ENCODE data around the gene LSS. TPM values are rescaled to one million over a fixed set of nuclear protein-coding genes. Genes with fewer than 3 reads are reported as not detected.

The LSS gene
- total and polyA plus RNA-seq, 2 donors from 2014 or later: 15.8 to 24.6 TPM

DNA sequence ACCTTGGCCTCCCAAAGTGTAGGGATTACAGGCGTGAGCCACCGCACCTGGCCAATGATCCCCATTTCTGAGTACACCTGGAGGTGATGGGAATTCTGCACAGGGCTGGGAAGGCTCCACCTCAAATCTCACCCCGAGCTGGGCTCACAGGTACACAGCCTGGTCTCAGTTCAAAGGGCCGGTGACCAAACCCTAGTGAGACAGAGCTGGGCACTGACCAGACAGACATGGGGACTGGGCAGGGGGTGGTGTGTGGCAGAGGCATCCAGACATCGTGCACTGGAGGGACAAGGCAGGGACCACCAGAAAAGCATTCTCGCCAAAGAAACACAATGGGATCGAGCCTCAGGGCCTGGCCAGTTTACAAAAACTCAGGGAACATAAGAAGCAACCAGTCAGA is 17.2 kb downstream of the LSS start:
- Histone ChIP-seq H3K27ac (ENCODE audit: low read depth in 2 of 2, low read length in 2 of 2) (no peak overlapping the region), H3K4me3 (ENCODE audit: low read length in 3 of 3) (no peak overlapping the region), H3K4me1 (ENCODE audit: control insufficient read depth in 2 of 3, insufficient read depth in 2 of 3, low read depth in 1 of 3, low read length in 3 of 3) (no peaks in the 10 kb centered on the region), H3K27me3 (ENCODE audit: control insufficient read depth, insufficient read depth, low read length) (no peaks in the 10 kb centered on the region), H3K9me3 (ENCODE audit: control insufficient read depth in 2 of 3, insufficient read depth in 1 of 3, low read length in 3 of 3) (no peaks in the 10 kb centered on the region), H3K9ac (ENCODE audit: low read length in 3 of 3) (no peak overlapping the region), H3K36me3 (ENCODE audit: control insufficient read depth in 2 of 3, insufficient read depth in 3 of 3, low read length in 3 of 3) (peaks cover 0 to 6% (median 5%) of the 10 kb centered on the region in 3 donors)
- intact Hi-C loops (cut with DNase I): no loop called here
- FAIRE-seq (no peak), DNase-seq (peak in 2 of 5 donors; percentile 1 to 49)
- TF ChIP-seq, protein P1, sequence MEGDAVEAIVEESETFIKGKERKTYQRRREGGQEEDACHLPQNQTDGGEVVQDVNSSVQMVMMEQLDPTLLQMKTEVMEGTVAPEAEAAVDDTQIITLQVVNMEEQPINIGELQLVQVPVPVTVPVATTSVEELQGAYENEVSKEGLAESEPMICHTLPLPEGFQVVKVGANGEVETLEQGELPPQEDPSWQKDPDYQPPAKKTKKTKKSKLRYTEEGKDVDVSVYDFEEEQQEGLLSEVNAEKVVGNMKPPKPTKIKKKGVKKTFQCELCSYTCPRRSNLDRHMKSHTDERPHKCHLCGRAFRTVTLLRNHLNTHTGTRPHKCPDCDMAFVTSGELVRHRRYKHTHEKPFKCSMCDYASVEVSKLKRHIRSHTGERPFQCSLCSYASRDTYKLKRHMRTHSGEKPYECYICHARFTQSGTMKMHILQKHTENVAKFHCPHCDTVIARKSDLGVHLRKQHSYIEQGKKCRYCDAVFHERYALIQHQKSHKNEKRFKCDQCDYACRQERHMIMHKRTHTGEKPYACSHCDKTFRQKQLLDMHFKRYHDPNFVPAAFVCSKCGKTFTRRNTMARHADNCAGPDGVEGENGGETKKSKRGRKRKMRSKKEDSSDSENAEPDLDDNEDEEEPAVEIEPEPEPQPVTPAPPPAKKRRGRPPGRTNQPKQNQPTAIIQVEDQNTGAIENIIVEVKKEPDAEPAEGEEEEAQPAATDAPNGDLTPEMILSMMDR (IDR thresholded peaks at IDR 0.05; ENCODE audit: borderline replicate concordance, extremely low read depth, insufficient read depth): no peak

DNA sequence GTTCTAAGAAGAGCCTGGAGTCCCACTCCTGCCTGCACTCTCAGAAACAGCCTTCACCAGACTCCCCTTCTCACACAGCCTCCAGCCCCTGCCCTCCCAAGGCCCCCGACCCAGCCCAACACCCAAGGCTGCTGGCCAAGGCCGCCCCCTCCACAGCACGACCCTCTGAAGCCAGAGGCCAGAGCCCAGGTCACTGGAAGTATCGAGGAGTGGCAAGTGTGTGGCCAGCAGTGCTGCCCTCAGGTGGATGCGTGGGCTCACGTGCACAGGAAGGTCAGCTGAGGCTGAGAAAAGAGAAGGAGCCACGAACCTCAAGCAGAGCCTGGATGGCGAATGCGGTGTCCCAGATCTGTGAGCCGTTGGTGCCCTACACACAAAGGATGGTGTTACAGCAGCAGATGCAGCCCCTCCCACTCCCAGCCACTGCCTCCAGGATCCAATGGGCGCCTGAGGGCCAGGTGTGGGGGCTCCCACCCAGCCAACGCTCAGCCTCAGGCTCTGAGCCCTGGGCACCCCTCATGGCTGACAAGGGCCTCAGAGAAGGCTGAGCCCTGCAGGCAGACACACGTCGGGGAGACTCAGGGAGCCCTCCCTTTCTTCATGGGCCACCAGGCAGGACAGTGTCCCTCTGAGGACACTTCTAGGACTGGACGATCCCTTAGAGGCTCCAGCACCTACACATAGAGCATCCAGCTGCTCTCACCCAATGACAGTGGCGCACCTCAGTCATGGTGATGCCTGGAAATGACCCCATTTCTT is 18.0 kb downstream of the LSS start:
- peaks cover 0 to 6% (median 5%) of the 10 kb centered on the region in 3 donors for H3K36me3 ChIP-seq (ENCODE audit: control insufficient read depth in 2 of 3, insufficient read depth in 3 of 3, low read length in 3 of 3)
- no peak overlapping the region for H3K27ac ChIP-seq (ENCODE audit: low read depth in 2 of 2, low read length in 2 of 2)
- FAIRE-seq (no peak), DNase-seq (peak in 2 of 5 donors; percentile 8 to 54)
- intact Hi-C loops (cut with DNase I): no loop called here
- H3K27me3 ChIP-seq (ENCODE audit: control insufficient read depth, insufficient read depth, low read length): no peaks in the 10 kb centered on the region
- H3K9ac ChIP-seq (ENCODE audit: low read length in 3 of 3): no peak overlapping the region
- H3K4me3 ChIP-seq (ENCODE audit: low read length in 3 of 3): no peak overlapping the region
- TF ChIP-seq, protein P1 (IDR thresholded peaks at IDR 0.05; ENCODE audit: borderline replicate concordance, extremely low read depth, insufficient read depth): no peak
- no peaks in the 10 kb centered on the region for H3K4me1 ChIP-seq (ENCODE audit: control insufficient read depth in 2 of 3, insufficient read depth in 2 of 3, low read depth in 1 of 3, low read length in 3 of 3)
- no peaks in the 10 kb centered on the region for H3K9me3 ChIP-seq (ENCODE audit: control insufficient read depth in 2 of 3, insufficient read depth in 1 of 3, low read length in 3 of 3)

DNA sequence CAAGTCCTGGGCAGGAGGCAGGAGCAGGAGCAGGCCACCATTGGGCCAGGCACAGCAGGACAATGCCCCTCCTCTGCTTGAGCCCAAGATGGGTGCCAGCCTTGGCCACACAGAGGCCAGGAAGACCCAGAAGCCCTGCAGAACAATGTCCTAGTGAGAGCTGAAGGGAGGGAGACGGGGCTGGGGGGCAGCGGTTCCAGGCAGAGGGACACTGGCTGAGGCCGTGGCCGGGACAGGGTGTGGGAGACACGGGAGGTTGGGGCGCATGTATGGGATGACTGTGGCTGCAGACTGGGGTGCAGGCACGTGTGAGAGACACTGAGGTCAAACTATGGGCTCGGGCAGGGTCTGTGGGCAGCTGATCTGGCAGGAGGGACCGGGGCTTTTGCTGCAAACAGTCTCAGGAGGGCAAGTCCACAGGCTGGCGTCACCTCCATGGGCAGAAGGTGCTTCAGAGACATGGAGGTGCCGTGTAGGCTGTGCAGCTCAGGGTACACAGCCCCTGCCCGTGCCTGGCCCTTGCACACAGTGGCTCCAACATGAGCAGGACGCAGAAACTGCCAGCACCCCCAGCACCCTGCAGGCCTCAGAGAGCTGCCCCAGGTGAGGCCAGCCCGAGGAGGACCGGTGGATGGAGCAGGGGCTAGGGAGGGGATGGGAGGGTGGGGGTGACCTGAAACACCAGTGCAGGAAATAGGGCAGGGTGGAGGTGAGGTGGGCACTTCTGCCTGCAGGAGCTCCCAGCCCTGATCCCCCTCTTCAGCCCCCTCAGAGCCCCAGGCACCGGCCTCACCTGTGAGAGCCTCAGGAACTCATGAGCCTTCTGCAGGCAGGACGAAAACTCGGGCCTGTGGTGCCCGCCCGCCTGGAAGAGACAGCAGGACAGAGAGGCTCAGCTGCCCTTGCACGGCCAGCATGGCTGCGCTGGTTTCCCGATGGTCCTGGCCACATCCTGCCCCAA is 19.5 kb downstream of the LSS start:
- DNase-seq (peak in 2 of 5 donors; percentile 11 to 71), FAIRE-seq (no peak)
- Histone ChIP-seq H3K36me3 (ENCODE audit: control insufficient read depth in 2 of 3, insufficient read depth in 3 of 3, low read length in 3 of 3) (peaks cover 0 to 7% (median 6%) of the 10 kb centered on the region in 3 donors), H3K4me3 (ENCODE audit: low read length in 3 of 3) (no peak overlapping the region), H3K27ac (ENCODE audit: low read depth in 2 of 2, low read length in 2 of 2) (no peak overlapping the region), H3K9ac (ENCODE audit: low read length in 3 of 3) (no peak overlapping the region), H3K27me3 (ENCODE audit: control insufficient read depth, insufficient read depth, low read length) (no peaks in the 10 kb centered on the region), H3K4me1 (ENCODE audit: control insufficient read depth in 2 of 3, insufficient read depth in 2 of 3, low read depth in 1 of 3, low read length in 3 of 3) (no peaks in the 10 kb centered on the region), H3K9me3 (ENCODE audit: control insufficient read depth in 2 of 3, insufficient read depth in 1 of 3, low read length in 3 of 3) (no peaks in the 10 kb centered on the region)
- intact Hi-C loops (cut with DNase I): no loop called here
- TF ChIP-seq, protein P1 (IDR thresholded peaks at IDR 0.05; ENCODE audit: borderline replicate concordance, extremely low read depth, insufficient read depth): no peak

All from kidney (tissue), 14 donors.